DMS 273 treated with DMSO at 0.1 percent for 48 hours (cell line): ENCODE measurements around the gene GCG.

Experiments
- DNase-seq: peaks from one replicate; lab custom pipeline; 2025; lab: John Stamatoyannopoulos, UW

GCG gene

GRCh38 chr2:162152147-162152546 is at the start of gene GCG:
TSS of gene GCG (minus strand) at chr2:162152247. CDS start at chr2:162149178, 3,069 bp downstream.
- no peak for DNase-seq

DNA sequence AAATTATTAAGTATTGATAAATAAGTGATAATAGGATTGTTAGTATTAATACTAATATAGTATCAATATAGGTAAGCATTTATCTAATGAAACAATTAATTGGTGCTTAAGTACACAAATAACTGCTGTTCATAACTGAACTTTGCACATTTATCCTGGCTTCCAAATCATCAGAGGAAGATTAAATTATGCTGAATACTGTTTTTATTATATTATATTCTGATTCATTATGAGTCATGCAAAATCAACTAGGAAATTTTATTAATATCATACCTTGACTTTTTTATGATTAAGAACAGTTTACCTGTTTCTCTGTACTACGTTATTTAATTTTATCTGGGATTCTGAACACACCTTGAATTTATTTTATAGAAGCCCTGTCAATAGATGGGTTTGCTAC is 48.6 kb upstream of the GCG start:
- DNase-seq: no peak

GRCh38 chr2:162199913-162200312 is 47.9 kb upstream of the GCG start:
- DNase-seq: no peak

GRCh38 chr2:162198239-162198638 is 46.2 kb upstream of the GCG start:
- no peak for DNase-seq

DNA sequence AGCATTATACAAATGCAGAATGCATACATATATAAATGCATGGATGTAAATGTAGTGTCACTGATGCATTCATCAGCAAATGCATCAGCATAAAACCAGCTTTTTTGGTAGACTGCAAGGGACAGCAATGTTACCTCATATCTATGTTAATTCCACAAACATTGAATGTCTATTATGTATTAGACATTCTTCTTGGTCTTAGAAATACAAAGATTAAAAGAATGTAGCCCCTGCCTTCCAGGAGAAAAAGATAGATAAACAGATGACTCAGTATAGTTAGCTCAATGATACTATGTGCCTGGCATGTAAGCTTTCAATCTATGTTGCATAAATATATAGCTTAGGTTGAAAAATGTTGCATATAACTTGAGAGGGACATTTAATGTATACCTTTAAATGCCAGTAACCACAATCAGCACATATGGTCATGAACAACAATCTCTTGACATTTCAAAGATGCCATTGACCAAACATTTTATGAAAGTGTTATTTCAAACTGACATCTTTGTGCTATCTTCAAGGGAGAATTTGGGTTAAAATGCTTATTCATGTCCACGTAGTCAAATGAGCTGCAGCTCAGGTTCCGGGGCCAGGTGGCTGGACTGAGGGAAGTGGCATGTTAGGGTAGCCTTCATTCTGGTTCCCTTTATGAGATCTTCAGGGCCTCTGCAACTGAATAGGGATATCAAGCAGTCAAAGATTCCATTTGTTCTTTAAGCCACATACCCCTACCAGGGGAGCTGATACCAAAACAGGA is 45.2 kb upstream of the GCG start:
- DNase-seq: no peak

DNA sequence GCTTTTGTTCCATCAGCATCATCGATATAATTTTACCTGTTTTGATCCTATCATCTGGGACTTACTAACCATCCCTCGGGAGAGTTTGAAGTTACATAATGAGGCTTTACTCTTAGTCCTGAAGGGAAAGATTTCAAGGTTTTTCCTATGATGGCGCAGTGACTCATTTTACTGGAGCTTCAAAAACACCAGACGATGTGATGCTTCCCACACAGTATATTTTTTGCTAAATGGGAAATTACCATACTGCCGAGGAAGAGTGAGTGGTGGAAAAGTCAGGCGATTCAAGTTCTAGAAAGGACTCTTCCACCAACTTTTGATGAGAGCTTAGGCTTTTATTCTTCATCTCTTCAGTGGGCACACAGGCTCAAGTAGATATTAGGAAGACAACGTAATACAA is 44.6 kb upstream of the GCG start:
- DNase-seq: no peak

- DNase-seq: no peak
Observed at GRCh38 chr2:162188451-162188850, 36.4 kb upstream of the GCG start.

- no peak for DNase-seq
Observed at GRCh38 chr2:162185541-162186232, 33.6 kb upstream of the GCG start.

GRCh38 chr2:162184821-162185450 is 32.9 kb upstream of the GCG start:
- DNase-seq: no peak

GRCh38 chr2:162184359-162184758 is 32.3 kb upstream of the GCG start:
- peak; percentile 29 for DNase-seq

GRCh38 chr2:162182395-162182794 is 30.3 kb upstream of the GCG start:
- DNase-seq: no peak

GRCh38 chr2:162177301-162177700 is 25.3 kb upstream of the GCG start:
- no peak for DNase-seq

GRCh38 chr2:162175714-162176113 is 23.7 kb upstream of the GCG start:
- no peak for DNase-seq

DNA sequence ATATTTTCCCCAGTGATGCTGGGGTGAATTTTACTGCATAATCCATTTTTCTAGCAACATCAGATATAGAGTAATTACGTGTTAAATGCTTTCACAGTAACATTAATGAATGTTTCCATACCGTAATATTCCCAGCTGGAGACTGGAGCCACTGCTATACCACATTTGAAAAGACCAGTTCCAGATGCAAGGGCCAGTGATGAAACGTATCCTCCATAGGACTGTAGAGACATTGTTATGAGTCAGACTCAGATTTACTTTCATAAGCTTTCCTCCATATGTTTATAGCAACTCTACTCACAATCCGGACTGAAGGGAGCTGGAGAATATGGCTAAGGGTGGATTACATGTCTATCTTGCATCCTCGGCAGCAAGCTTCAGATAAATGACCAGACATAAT is 22.7 kb upstream of the GCG start:
- no peak for DNase-seq

DNA sequence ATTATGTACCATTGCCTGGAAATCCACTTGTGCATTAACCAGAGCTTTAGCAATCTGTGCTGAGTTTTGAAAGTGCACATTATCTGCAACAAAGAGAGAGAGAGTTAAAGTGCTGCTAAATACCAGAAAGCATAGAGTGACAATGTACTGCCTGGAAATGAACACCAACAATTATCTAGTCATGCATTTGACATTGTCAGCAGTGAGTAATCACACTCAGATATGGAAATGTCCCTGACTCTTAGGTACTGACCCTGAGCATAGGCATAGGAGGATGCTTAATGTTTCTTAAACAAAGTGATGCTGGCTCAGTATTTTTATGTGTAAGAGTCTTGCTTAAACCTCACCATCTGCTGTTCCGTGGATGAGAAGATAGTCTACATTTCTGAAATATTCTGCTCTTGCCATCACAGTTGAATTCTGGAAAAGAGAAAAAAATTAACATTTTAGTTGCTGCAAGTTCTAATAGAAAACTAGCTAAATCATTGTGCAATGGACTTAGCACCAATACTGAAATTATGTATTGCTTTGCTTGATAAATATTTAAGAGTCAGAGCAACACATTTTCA is 20.8 kb upstream of the GCG start:
- no peak for DNase-seq

GRCh38 chr2:162166745-162167144 is 14.7 kb upstream of the GCG start:
- DNase-seq: no peak

- DNase-seq: no peak
Observed at GRCh38 chr2:162166174-162166573, 14.1 kb upstream of the GCG start.

GRCh38 chr2:162164802-162165201 is 12.8 kb upstream of the GCG start:
- DNase-seq: no peak

- no peak for DNase-seq
Observed at GRCh38 chr2:162159446-162159845, 7.4 kb upstream of the GCG start.

GRCh38 chr2:162156149-162156548 is 4.1 kb upstream of the GCG start:
- DNase-seq: no peak

GRCh38 chr2:162155093-162155492 is 3.0 kb upstream of the GCG start:
- DNase-seq: no peak

GRCh38 chr2:162153608-162154224 is 1.7 kb upstream of the GCG start:
- peak; percentile 7 for DNase-seq
